ENCODE data around the gene CDH23. TPM values are rescaled to one million over a fixed set of nuclear protein-coding genes. Genes with fewer than 3 reads are reported as not detected.

The CDH23 gene
- total RNA-seq, 2 donors from 2014 or later = 3.9 to 4.4 TPM

DNA sequence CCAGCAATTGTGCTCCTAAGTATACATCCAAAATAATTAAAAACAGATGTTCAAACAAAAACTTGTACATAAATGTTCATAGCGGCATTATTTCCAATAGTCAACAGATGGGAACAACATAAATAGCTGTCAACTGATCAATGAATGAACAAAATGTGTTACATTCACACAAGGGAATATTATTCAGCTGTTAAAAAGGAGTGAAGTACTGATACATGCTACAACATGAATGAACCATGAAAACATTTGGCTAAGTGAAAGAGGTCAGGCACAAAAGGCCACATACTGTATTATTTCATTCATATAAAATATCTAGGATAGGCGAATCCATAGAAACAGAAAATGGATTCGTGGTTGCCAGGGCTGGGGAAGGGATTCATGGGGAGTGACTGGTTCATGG is 109.1 kb downstream of the CDH23 start:
- H3K27ac ChIP-seq = no peak overlapping the region
- H3K9me3 ChIP-seq = peaks cover 0 to 3% of the 10 kb centered on the region in 2 donors
- H3K36me3 ChIP-seq = no peaks in the 10 kb centered on the region
- TF ChIP-seq, protein P1, sequence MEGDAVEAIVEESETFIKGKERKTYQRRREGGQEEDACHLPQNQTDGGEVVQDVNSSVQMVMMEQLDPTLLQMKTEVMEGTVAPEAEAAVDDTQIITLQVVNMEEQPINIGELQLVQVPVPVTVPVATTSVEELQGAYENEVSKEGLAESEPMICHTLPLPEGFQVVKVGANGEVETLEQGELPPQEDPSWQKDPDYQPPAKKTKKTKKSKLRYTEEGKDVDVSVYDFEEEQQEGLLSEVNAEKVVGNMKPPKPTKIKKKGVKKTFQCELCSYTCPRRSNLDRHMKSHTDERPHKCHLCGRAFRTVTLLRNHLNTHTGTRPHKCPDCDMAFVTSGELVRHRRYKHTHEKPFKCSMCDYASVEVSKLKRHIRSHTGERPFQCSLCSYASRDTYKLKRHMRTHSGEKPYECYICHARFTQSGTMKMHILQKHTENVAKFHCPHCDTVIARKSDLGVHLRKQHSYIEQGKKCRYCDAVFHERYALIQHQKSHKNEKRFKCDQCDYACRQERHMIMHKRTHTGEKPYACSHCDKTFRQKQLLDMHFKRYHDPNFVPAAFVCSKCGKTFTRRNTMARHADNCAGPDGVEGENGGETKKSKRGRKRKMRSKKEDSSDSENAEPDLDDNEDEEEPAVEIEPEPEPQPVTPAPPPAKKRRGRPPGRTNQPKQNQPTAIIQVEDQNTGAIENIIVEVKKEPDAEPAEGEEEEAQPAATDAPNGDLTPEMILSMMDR (IDR thresholded peaks at IDR 0.05) = no peak
- DNase-seq (ENCODE audit: low spot score) = no peak
- no peak overlapping the region for H3K4me3 ChIP-seq
- H3K4me1 ChIP-seq = no peaks in the 10 kb centered on the region
- H3K27me3 ChIP-seq = no peaks in the 10 kb centered on the region

DNA sequence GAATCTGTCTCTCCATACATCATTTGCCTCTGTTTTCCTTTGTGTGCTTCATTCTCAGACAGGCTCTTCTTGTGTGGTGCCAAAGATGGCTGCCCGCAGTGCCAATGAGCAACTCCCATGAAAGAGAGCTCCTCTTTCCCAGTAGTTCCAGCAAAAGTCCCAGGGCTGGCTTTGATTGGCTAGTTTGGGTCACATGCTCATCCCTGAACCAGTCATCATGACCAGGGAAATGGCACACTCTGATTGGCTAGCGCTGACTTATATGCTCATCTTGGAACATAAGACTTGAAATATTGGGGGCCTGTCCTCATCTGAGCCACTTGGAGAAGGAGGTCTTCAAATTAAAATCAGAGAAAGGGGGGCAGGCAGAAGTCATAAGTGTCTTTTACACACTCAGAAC is 112.7 kb downstream of the CDH23 start:
- H3K27ac ChIP-seq = no peak overlapping the region
- H3K27me3 ChIP-seq = no peaks in the 10 kb centered on the region
- TF ChIP-seq, protein P1 (IDR thresholded peaks at IDR 0.05) = no peak
- no peak for DNase-seq (ENCODE audit: low spot score)
- H3K4me3 ChIP-seq = no peak overlapping the region
- no peaks in the 10 kb centered on the region for H3K4me1 ChIP-seq
- no peaks in the 10 kb centered on the region for H3K36me3 ChIP-seq
- peaks cover 0 to 3% of the 10 kb centered on the region in 2 donors for H3K9me3 ChIP-seq

DNA sequence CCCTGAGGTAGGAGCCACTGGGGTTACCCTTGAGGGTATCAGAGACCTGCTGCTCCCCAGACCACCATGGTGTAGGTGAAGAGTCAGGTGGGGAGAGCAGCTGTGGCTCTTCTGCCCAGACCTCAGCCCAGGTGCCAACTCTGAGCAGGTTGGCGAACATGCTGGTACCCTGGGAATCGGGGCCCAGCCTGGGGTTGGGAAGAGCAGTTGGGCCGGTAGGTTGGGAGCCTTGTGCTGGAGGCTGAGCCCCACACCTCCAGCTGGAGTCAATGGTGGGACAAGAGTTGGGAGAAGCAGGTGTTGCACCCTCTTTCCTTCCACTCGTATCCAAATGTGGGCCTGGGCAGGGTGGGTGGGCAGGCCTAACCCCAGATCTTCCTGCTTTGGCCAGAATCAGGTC is 114.5 kb downstream of the CDH23 start:
- Histone ChIP-seq H3K27ac (no peak overlapping the region), H3K27me3 (no peaks in the 10 kb centered on the region), H3K36me3 (no peaks in the 10 kb centered on the region), H3K4me1 (no peaks in the 10 kb centered on the region), H3K4me3 (no peak overlapping the region), H3K9me3 (peaks cover 0 to 3% of the 10 kb centered on the region in 2 donors)
- no peak for DNase-seq (ENCODE audit: low spot score)
- TF ChIP-seq, protein P1 (IDR thresholded peaks at IDR 0.05) = no peak

DNA sequence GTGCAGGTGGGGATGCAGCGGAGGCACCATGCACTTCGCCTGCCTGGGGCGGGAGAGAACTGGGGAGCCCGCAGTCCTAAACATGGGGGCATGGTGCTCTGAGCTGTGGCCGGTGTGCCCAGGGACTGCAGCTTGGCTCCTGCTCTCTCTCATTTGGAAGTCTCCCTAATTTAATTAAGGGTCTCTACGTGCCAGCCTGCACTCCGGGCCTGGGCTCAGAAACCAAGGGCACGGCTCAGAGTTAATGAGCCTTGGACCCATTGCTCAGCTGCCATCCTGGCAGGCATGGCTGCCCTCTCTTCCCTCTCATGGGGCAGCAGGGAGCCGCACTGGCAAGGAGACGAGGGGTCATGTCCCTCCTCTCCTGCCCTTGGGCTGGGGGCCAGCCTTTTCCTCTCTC is 115.6 kb downstream of the CDH23 start:
- no peaks in the 10 kb centered on the region for H3K4me1 ChIP-seq
- H3K36me3 ChIP-seq = no peaks in the 10 kb centered on the region
- DNase-seq (ENCODE audit: low spot score) = no peak
- no peak overlapping the region for H3K27ac ChIP-seq
- H3K4me3 ChIP-seq = no peak overlapping the region
- H3K9me3 ChIP-seq = peaks cover 0 to 3% of the 10 kb centered on the region in 2 donors
- no peaks in the 10 kb centered on the region for H3K27me3 ChIP-seq
- TF ChIP-seq, protein P1 (IDR thresholded peaks at IDR 0.05) = no peak

DNA sequence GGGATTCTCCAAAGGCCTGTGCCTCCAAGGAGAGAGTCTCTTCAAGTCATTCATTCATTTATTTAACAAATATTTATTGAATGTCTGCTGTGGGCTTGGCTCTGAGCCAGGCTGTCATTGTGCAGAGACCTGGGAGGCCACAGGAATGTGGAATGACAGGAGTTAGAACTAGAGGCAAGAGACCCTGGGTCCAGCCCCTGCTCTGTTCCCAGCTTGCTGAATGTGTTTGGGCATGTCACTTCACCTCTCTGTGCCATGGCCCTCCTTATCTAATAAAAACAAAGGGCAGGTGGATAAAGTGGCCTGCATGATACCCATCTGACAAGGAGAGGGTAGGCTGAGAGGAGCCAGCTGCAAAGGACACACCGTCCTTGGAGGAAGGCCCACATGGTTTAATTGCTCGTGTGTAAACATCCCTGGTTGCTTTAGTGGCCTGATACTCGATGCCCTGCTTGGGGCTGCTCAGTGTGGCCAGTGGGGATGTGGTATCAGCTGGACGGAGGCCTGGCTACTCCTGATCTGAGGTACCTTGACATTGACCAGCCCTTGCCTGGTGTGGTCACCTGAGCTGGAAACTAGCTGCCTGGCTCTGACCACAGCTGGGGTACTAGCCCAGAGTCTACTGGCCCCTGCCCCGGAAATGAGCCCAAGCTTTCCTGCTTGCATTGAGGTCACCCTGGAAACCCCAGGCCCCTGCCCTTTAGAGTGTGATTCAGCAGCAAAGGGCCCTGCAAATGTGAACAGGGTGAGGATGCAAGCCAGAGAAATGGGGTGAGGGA is 116.2 kb downstream of the CDH23 start:
- no peak overlapping the region for H3K4me3 ChIP-seq
- H3K27ac ChIP-seq = no peak overlapping the region
- TF ChIP-seq, protein P1 (IDR thresholded peaks at IDR 0.05) = no peak
- H3K4me1 ChIP-seq = no peaks in the 10 kb centered on the region
- H3K9me3 ChIP-seq = peaks cover 0 to 3% of the 10 kb centered on the region in 2 donors
- H3K36me3 ChIP-seq = no peaks in the 10 kb centered on the region
- DNase-seq (ENCODE audit: low spot score) = no peak
- no peaks in the 10 kb centered on the region for H3K27me3 ChIP-seq

DNA sequence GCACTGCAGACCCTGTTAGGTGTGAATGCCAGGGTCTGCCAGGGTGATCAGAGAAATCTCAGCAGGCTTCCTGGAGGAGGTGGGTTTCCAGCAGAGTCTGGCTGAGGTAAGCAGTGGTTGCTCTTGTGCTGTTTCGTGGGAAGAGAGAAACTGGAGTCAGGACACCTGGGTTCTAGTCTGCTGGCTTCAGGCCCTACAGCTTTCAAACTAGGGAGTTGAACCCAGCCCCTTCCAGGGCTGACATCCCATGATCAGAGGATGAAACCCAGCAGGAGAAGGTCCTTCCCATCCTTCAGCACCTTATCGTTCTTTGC is 116.8 kb downstream of the CDH23 start:
- no peak overlapping the region for H3K4me3 ChIP-seq
- no peaks in the 10 kb centered on the region for H3K36me3 ChIP-seq
- no peaks in the 10 kb centered on the region for H3K27me3 ChIP-seq
- TF ChIP-seq, protein P1 (IDR thresholded peaks at IDR 0.05) = no peak
- no peak for DNase-seq (ENCODE audit: low spot score)
- H3K27ac ChIP-seq = no peak overlapping the region
- no peaks in the 10 kb centered on the region for H3K4me1 ChIP-seq
- H3K9me3 ChIP-seq = peaks cover 0 to 3% of the 10 kb centered on the region in 2 donors

Measured in right atrium auricular region (tissue), 2 donors.